ENCODE results near the gene GNG7.
"Not testable (repeated sequence)": the region's sequence is repeated elsewhere in the genome, so short reads cannot be mapped to it uniquely, and the experiment has no call there.

GRCh38 chr19:2518856-2519255 lies 183.6 kb downstream of the GNG7 start:
- not testable (repeated sequence) for TF ChIP-seq CTCF (optimal IDR thresholded peaks at IDR 0.05 in 1 of 3, IDR thresholded peaks at IDR 0.05 in 1 of 3, conservative IDR thresholded peaks at IDR 0.05 in 1 of 3; ENCODE audit: extremely low read depth in 1 of 3, insufficient read depth in 2 of 3, low read length in 3 of 3); EZH2 (IDR thresholded peaks at IDR 0.05; ENCODE audit: low read length)
